ENCODE measurements around the gene GCN1.

Gene GCN1

GRCh38 chr12:120181991-120182631, 12.4 kb downstream of the GCN1 start:
- no peak for DNase-seq (ENCODE audit: low spot score)

- DNase-seq (ENCODE audit: low spot score): no peak
Measured at GRCh38 chr12:120180975-120181374, 13.5 kb downstream of the GCN1 start.

GRCh38 chr12:120175537-120175936, 19.0 kb downstream of the GCN1 start:
- DNase-seq (ENCODE audit: low spot score): no peak

GRCh38 chr12:120175062-120175461, 19.5 kb downstream of the GCN1 start:
- DNase-seq (ENCODE audit: low spot score): no peak

- no peak for DNase-seq (ENCODE audit: low spot score)
Measured at GRCh38 chr12:120172053-120172452, 22.5 kb downstream of the GCN1 start.

- DNase-seq (ENCODE audit: low spot score): no peak
Measured at GRCh38 chr12:120170631-120171030, 23.9 kb downstream of the GCN1 start.

GRCh38 chr12:120169946-120170345, 24.6 kb downstream of the GCN1 start:
- no peak for DNase-seq (ENCODE audit: low spot score)

GRCh38 chr12:120168337-120168736, 26.2 kb downstream of the GCN1 start:
- no peak for DNase-seq (ENCODE audit: low spot score)

- no peak for DNase-seq (ENCODE audit: low spot score)
Measured at GRCh38 chr12:120167529-120168095, 26.9 kb downstream of the GCN1 start.

GRCh38 chr12:120164293-120164692, 30.2 kb downstream of the GCN1 start:
- no peak for DNase-seq (ENCODE audit: low spot score)

GRCh38 chr12:120162763-120163162, 31.8 kb downstream of the GCN1 start:
- no peak for DNase-seq (ENCODE audit: low spot score)

- DNase-seq (ENCODE audit: low spot score): no peak
Measured at GRCh38 chr12:120161852-120162251, 32.7 kb downstream of the GCN1 start.

- no peak for DNase-seq (ENCODE audit: low spot score)
Measured at GRCh38 chr12:120159509-120160237, 34.8 kb downstream of the GCN1 start.

GRCh38 chr12:120158351-120158750, 36.2 kb downstream of the GCN1 start:
- no peak for DNase-seq (ENCODE audit: low spot score)

GRCh38 chr12:120157678-120158077, 36.8 kb downstream of the GCN1 start:
- no peak for DNase-seq (ENCODE audit: low spot score)

GRCh38 chr12:120156315-120157259, 37.9 kb downstream of the GCN1 start:
- DNase-seq (ENCODE audit: low spot score): no peak

- no peak for DNase-seq (ENCODE audit: low spot score)
Measured at GRCh38 chr12:120155072-120155471, 39.4 kb downstream of the GCN1 start.

- no peak for DNase-seq (ENCODE audit: low spot score)
Measured at GRCh38 chr12:120150919-120151525, 43.5 kb downstream of the GCN1 start.

GRCh38 chr12:120148011-120148410, 46.5 kb downstream of the GCN1 start:
- DNase-seq (ENCODE audit: low spot score): no peak

GRCh38 chr12:120145164-120145563, 49.4 kb downstream of the GCN1 start:
- no peak for DNase-seq (ENCODE audit: low spot score)

- DNase-seq (ENCODE audit: low spot score): no peak
Measured at GRCh38 chr12:120144215-120144614, 50.3 kb downstream of the GCN1 start.

Measured in SW480 (cell line).